OCI-LY1 (cell line): ENCODE data around the gene AMPD2.

Source experiments
- EZH2 ChIP-seq: fragments of 200-600 bp; sonication (generic), shearing (Covaris generic); IDR thresholded peaks from 2 replicates; pipeline ENCODE4 v1.8.0; 2017; ENCODE audit warnings: borderline replicate concordance, mixed run types, mild to moderate bottlenecking, antibody characterized with exemption, low read length, moderate library complexity, mixed read lengths
- TF ChIP-seq, protein P1 (sequence below): fragments of 200-600 bp; sonication (generic), shearing (Covaris generic); IDR thresholded peaks from 2 replicates; pipeline ENCODE4 v1.5.1; 2017; ENCODE audit warnings: mild to moderate bottlenecking, antibody characterized with exemption, low read length, moderate library complexity, mixed read lengths

- TF ChIP-seq, protein P1, sequence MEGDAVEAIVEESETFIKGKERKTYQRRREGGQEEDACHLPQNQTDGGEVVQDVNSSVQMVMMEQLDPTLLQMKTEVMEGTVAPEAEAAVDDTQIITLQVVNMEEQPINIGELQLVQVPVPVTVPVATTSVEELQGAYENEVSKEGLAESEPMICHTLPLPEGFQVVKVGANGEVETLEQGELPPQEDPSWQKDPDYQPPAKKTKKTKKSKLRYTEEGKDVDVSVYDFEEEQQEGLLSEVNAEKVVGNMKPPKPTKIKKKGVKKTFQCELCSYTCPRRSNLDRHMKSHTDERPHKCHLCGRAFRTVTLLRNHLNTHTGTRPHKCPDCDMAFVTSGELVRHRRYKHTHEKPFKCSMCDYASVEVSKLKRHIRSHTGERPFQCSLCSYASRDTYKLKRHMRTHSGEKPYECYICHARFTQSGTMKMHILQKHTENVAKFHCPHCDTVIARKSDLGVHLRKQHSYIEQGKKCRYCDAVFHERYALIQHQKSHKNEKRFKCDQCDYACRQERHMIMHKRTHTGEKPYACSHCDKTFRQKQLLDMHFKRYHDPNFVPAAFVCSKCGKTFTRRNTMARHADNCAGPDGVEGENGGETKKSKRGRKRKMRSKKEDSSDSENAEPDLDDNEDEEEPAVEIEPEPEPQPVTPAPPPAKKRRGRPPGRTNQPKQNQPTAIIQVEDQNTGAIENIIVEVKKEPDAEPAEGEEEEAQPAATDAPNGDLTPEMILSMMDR = no peak
- no peak for TF ChIP-seq EZH2
Observed at GRCh38 chr1:109659997-109660690, 40.5 kb downstream of the AMPD2 start.
